Loucy (cell line): ENCODE data around the gene PWP1.

Experiments used
- CTCF ChIP-seq: fragments of 200-600 bp; sonication (generic); conservative IDR thresholded peaks from 2 replicates; pipeline ENCODE4 v1.5.1; 2014; ENCODE audit warnings: mild to moderate bottlenecking, antibody characterized with exemption, low read length
- EZH2phosphoT487 ChIP-seq: fragments of 200-600 bp; IDR thresholded peaks from 2 replicates; pipeline ENCODE4 v1.6.1; 2018; ENCODE audit warnings: antibody characterized with exemption, mild to moderate bottlenecking, moderate library complexity, borderline replicate concordance

GRCh38 chr12:107759410-107759809 is 73.8 kb downstream of the PWP1 start:
- no peak for TF ChIP-seq CTCF
- no peak for TF ChIP-seq EZH2phosphoT487
